Common myeloid progenitor, CD34-positive (primary cell): ENCODE measurements around the gene C7orf33. TPM values are rescaled to one million over a fixed set of nuclear protein-coding genes. Genes with fewer than 3 reads are reported as not detected.
A peak's percentile ranks its signal among the peaks of the same experiment; 100 is the strongest.

Experiments used
- CTCF ChIA-PET: fragments of 350-600 bp; sonication (Branson Sonifier 250); formaldehyde crosslinking; loops from one replicate; lab custom pipeline; 2021; ENCODE audit warnings: antibody characterized with exemption; lab: Charles Lee
- POLR2A ChIA-PET: fragments of 350-600 bp; sonication (Branson Sonifier 250); formaldehyde crosslinking; loops from one replicate; lab custom pipeline; 2021; ENCODE audit warnings: antibody characterized with exemption; lab: Charles Lee
- DNase-seq, 3 donors: peaks; one replicate each; pipeline versions ENCODE4 v3.0.0 to v3.0.0-alpha.2; 2013
- H3K27ac ChIP-seq, 2 experiments: 1 replicate in 1 of 2; 2 replicates in 1 of 2; pipeline ENCODE4 v1.7.0; 2013; ENCODE audit warnings: inconsistent platforms in 2 of 2, low read length in 2 of 2, mild to moderate bottlenecking in 2 of 2, low read depth in 1 of 2, moderate library complexity in 1 of 2; ENCODE audit not compliant: severe bottlenecking in 2 of 2, insufficient read depth in 1 of 2, poor library complexity in 1 of 2
- H3K27me3 ChIP-seq, 5 experiments: replicated peaks in 2 of 5; 1 replicate in 3 of 5; 2 replicates in 2 of 5; pipeline versions ENCODE4 v1.6.1 to v1.7.0; 2013; ENCODE audit warnings: low read length in 4 of 5, mild to moderate bottlenecking in 2 of 5, moderate library complexity in 2 of 5, inconsistent platforms in 1 of 5; ENCODE audit not compliant: insufficient read depth in 5 of 5, control insufficient read depth in 4 of 5
- H3K36me3 ChIP-seq, 4 experiments: 1 replicate in 2 of 4; 2 replicates in 2 of 4; pipeline versions ENCODE4 v1.6.1 to v1.7.0; 2013; ENCODE audit warnings: low read length in 3 of 4, control low read depth in 1 of 4, mild to moderate bottlenecking in 1 of 4; ENCODE audit not compliant: control insufficient read depth in 4 of 4, insufficient read depth in 4 of 4
- H3K4me1 ChIP-seq, 4 experiments: 1 replicate in 3 of 4; 2 replicates in 1 of 4; pipeline versions ENCODE4 v1.6.1 to v1.7.1; 2013; ENCODE audit warnings: low read length in 3 of 4, mild to moderate bottlenecking in 3 of 4, control low read depth in 1 of 4, inconsistent platforms in 1 of 4, moderate library complexity in 1 of 4; ENCODE audit not compliant: control insufficient read depth in 4 of 4, insufficient read depth in 4 of 4; ENCODE audit errors: control extremely low read depth in 1 of 4
- H3K4me3 ChIP-seq, 7 experiments: 1 replicate in 4 of 7; 2 replicates in 3 of 7; pipeline versions ENCODE4 v1.5.1 to v1.7.0; 2013; ENCODE audit warnings: mild to moderate bottlenecking in 7 of 7, low read length in 6 of 7, moderate library complexity in 6 of 7, inconsistent platforms in 2 of 7, low read depth in 2 of 7, control low read depth in 1 of 7; ENCODE audit not compliant: insufficient read depth in 4 of 7, control insufficient read depth in 1 of 7; ENCODE audit errors: extremely low read depth in 1 of 7
- H3K9me3 ChIP-seq, 5 experiments: 1 replicate in 4 of 5; 2 replicates in 1 of 5; pipeline versions ENCODE4 v1.6.1 to v1.7.1; 2013; ENCODE audit warnings: low read length in 4 of 5, mild to moderate bottlenecking in 2 of 5, inconsistent platforms in 1 of 5, low read depth in 1 of 5, moderate library complexity in 1 of 5; ENCODE audit not compliant: control insufficient read depth in 4 of 5, insufficient read depth in 2 of 5; ENCODE audit errors: control extremely low read depth in 1 of 5
- WGBS: methylation state at CpG from one replicate; pipeline ENCODE4 v1.1.5; 2013; ENCODE audit not compliant: insufficient coverage; 5-methylcytosine and 5-hydroxymethylcytosine counted together
- polyA plus RNA-seq: library from polyadenylated mRNA; unstranded; fragments of 120-200 nt; gene quantifications from one replicate; pipeline ENCODE4 v1.2.1, GENCODE V29; 2013

Gene C7orf33
- polyA plus RNA-seq = not detected

GRCh38 chr7:148590471-148590870, at the start of gene C7orf33:
TSS of gene C7orf33 (plus strand) at chr7:148590766. CDS start at chr7:148590926, 160 bp downstream.
- no peaks in the 10 kb centered on the region for H3K9me3 ChIP-seq
- WGBS = 91% methylated on average over 8 of the region's 10 CpGs
- CTCF ChIA-PET = no interaction called here
- no peaks in the 10 kb centered on the region for H3K36me3 ChIP-seq
- H3K4me1 ChIP-seq = no peaks in the 10 kb centered on the region
- no peak within 1 kb of the TSS for H3K4me3 ChIP-seq
- H3K27ac ChIP-seq = no peak within 1 kb of the TSS
- peaks cover 0 to 3% (median 1%) of the 10 kb centered on the region in 5 experiments for H3K27me3 ChIP-seq
- POLR2A ChIA-PET = no interaction called here
- DNase-seq = no peak

- Histone ChIP-seq H3K27me3 (no peaks in the 10 kb centered on the region), H3K4me1 (no peaks in the 10 kb centered on the region), H3K9me3 (no peaks in the 10 kb centered on the region), H3K4me3 (no peak overlapping the region), H3K27ac (no peak overlapping the region), H3K36me3 (no peaks in the 10 kb centered on the region)
- CTCF ChIA-PET = interaction anchor here (0.7 to 1.8 kb wide), 2 partner anchors 37 to 187 kb away, joined by 3 to 4 read pairs; no protein-coding TSS in a partner anchor
- POLR2A ChIA-PET = no interaction called here
- WGBS = 95% methylated on average over 5 of the region's 6 CpGs
- DNase-seq = no peak
Measured at GRCh38 chr7:148541891-148542504, 48.6 kb upstream of the C7orf33 start.

DNA sequence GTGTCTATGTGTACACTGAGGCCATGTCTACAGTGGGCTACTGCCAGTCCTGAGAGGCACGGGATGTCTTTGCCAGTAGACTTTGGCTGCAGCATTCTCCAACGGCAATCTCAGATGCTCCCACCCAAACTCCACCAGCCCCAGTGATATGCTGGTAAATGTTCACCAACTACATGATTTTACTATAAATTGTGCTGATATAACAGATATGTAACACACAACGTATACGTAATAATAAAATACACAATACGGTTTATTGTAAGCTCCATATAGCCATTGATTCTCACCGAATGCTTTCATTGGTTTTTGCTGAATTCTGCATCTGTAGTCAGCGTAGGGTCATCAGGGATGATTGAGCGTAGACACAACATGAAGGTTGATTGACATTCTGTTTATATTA, 47.3 kb upstream of the C7orf33 start:
- ChIA-PET POLR2A (interaction anchor here (0.6 kb wide), 1 partner anchor 16 kb away, joined by 3 read pairs; no protein-coding TSS in a partner anchor), CTCF (interaction anchor here (0.8 kb wide), 1 partner anchor 397 kb away, joined by 4 read pairs; no protein-coding TSS in a partner anchor)
- WGBS = 98% methylated on average over 6 of the region's 8 CpGs
- no peaks in the 10 kb centered on the region for H3K4me1 ChIP-seq
- no peak overlapping the region for H3K4me3 ChIP-seq
- H3K9me3 ChIP-seq = no peaks in the 10 kb centered on the region
- H3K27ac ChIP-seq = no peak overlapping the region
- H3K27me3 ChIP-seq = no peaks in the 10 kb centered on the region
- no peak for DNase-seq
- H3K36me3 ChIP-seq = no peaks in the 10 kb centered on the region

GRCh38 chr7:148545172-148545571, 45.4 kb upstream of the C7orf33 start:
- Histone ChIP-seq H3K27me3 (no peaks in the 10 kb centered on the region), H3K36me3 (no peaks in the 10 kb centered on the region), H3K9me3 (peaks cover 0 to 6% (median 0%) of the 10 kb centered on the region in 5 experiments), H3K4me1 (no peaks in the 10 kb centered on the region), H3K4me3 (no peak overlapping the region), H3K27ac (no peak overlapping the region)
- DNase-seq = no peak
- CTCF ChIA-PET = no interaction called here
- POLR2A ChIA-PET = no interaction called here
- WGBS = 98% methylated on average over 4 of the region's 6 CpGs

- Histone ChIP-seq H3K27ac (no peak overlapping the region), H3K4me3 (no peak overlapping the region), H3K36me3 (no peaks in the 10 kb centered on the region), H3K4me1 (no peaks in the 10 kb centered on the region), H3K27me3 (no peaks in the 10 kb centered on the region), H3K9me3 (peaks cover 0 to 9% (median 0%) of the 10 kb centered on the region in 5 experiments)
- ChIA-PET POLR2A (no interaction called here), CTCF (no interaction called here)
- WGBS = 73% methylated on average over 4 of the region's 4 CpGs
- peak in 2 of 3 donors; percentile 12 to 13 for DNase-seq
Measured at GRCh38 chr7:148545932-148546331, 44.6 kb upstream of the C7orf33 start.

DNA sequence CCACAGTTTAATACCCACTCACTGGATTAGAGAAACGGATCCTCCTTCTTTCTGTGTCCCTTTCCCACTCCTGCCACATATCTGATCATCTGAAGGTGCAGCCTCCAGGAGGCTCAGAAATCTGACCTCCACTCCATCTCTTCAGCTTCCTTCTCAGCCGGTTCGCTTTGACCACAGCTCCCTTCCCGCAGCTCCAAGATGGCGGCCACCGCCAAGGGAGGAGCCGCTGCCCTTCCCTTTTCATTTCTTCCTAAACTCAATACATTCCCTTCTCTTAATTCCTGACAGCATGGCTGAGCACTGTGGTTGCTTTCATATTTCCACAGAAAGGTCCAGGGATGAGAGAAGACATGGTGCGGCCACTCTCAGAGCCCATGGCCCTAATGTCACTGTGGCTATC, 43.7 kb upstream of the C7orf33 start:
- Histone ChIP-seq H3K4me1 (no peaks in the 10 kb centered on the region), H3K27me3 (no peaks in the 10 kb centered on the region), H3K27ac (no peak overlapping the region), H3K36me3 (no peaks in the 10 kb centered on the region), H3K9me3 (peaks cover 0 to 12% (median 0%) of the 10 kb centered on the region in 5 experiments), H3K4me3 (no peak overlapping the region)
- ChIA-PET POLR2A (no interaction called here), CTCF (interaction anchor here (0.6 kb wide), 1 partner anchor 291 kb away, joined by 3 read pairs; no protein-coding TSS in a partner anchor)
- 100% methylated on average over 7 of the region's 8 CpGs for whole genome bisulfite sequencing
- no peak for DNase-seq

GRCh38 chr7:148547951-148548350, 42.6 kb upstream of the C7orf33 start:
- no peak overlapping the region for H3K27ac ChIP-seq
- no peak for DNase-seq
- no peaks in the 10 kb centered on the region for H3K4me1 ChIP-seq
- no peaks in the 10 kb centered on the region for H3K36me3 ChIP-seq
- peaks cover 0 to 12% (median 0%) of the 10 kb centered on the region in 5 experiments for H3K9me3 ChIP-seq
- CTCF ChIA-PET = no interaction called here
- POLR2A ChIA-PET = no interaction called here
- 96% methylated on average over 5 of the region's 5 CpGs for WGBS
- H3K4me3 ChIP-seq = no peak overlapping the region
- no peaks in the 10 kb centered on the region for H3K27me3 ChIP-seq
